Peyer's patch (tissue), 4 donors: ENCODE data around the gene RPL41.

Experiments used
- POLR2A ChIP-seq, 2 donors: fragments of 450-650 bp; IDR thresholded peaks; one replicate each; pipeline ENCODE4 v1.5.1; 2017; ENCODE audit warnings: antibody characterized with exemption in 2 of 2, mild to moderate bottlenecking in 2 of 2, moderate library complexity in 2 of 2
- TF ChIP-seq, protein P1 (sequence below), 6 experiments: fragments of 450-650 bp in 4 of 6; fragments of 200-600 bp in 2 of 6; sonication (generic) in 1 of 6; IDR thresholded peaks; one replicate each; pipeline ENCODE4 v1.5.1; 2017 to 2019; ENCODE audit warnings: antibody characterized with exemption in 6 of 6, mild to moderate bottlenecking in 3 of 6, moderate library complexity in 1 of 6

DNA sequence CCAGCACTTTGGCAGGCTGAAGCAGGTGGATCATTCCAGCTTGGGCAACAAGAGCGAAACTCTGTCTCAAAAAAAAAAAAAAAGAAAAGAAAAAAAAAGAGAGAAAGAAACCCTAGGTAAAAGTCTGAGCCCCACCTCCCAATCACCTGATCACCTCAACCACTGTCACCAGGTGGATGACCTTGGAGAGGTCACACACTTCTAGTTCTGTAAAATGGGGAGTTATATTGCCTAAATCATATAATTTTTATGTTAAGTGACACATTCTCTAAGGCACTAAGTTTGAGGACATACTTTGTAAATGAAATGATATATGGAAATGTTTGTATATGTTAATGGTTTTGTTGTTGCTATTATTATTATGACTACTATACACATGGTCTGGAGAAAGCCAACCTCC is 38.0 kb upstream of the RPL41 start:
- no peak for TF ChIP-seq POLR2A (IDR thresholded peaks at IDR 0.05)
- TF ChIP-seq, protein P1, sequence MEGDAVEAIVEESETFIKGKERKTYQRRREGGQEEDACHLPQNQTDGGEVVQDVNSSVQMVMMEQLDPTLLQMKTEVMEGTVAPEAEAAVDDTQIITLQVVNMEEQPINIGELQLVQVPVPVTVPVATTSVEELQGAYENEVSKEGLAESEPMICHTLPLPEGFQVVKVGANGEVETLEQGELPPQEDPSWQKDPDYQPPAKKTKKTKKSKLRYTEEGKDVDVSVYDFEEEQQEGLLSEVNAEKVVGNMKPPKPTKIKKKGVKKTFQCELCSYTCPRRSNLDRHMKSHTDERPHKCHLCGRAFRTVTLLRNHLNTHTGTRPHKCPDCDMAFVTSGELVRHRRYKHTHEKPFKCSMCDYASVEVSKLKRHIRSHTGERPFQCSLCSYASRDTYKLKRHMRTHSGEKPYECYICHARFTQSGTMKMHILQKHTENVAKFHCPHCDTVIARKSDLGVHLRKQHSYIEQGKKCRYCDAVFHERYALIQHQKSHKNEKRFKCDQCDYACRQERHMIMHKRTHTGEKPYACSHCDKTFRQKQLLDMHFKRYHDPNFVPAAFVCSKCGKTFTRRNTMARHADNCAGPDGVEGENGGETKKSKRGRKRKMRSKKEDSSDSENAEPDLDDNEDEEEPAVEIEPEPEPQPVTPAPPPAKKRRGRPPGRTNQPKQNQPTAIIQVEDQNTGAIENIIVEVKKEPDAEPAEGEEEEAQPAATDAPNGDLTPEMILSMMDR (IDR thresholded peaks at IDR 0.05) = no peak
